IPS DF 6.9 (cell line): ENCODE data around the gene KIF2A.
"Not testable (repeated sequence)": the region's sequence is repeated elsewhere in the genome, so short reads cannot be mapped to it uniquely, and the experiment has no call there.

ENCODE experiments used
- DNase-seq: peaks from one replicate; pipeline ENCODE4 v3.0.0-alpha.2; 2013; ENCODE audit warnings: low read depth, low spot score
- H3K27ac ChIP-seq: one replicate; pipeline ENCODE4 v1.5.1; 2013; ENCODE audit warnings: low read length, control low read depth
- H3K27me3 ChIP-seq: 2 replicates; pipeline ENCODE4 v1.6.1; 2013; ENCODE audit warnings: mild to moderate bottlenecking, low read length; ENCODE audit not compliant: control insufficient read depth, insufficient read depth
- H3K36me3 ChIP-seq: 2 replicates; pipeline ENCODE4 v1.6.1; 2013; ENCODE audit warnings: low read length; ENCODE audit not compliant: control insufficient read depth, insufficient read depth
- H3K4me1 ChIP-seq: 2 replicates; pipeline ENCODE4 v1.6.1; 2013; ENCODE audit warnings: low read length; ENCODE audit not compliant: control insufficient read depth, insufficient read depth
- H3K4me3 ChIP-seq: 2 replicates; pipeline ENCODE4 v1.5.1; 2013; ENCODE audit warnings: mild to moderate bottlenecking, low read length
- H3K9me3 ChIP-seq: 2 replicates; pipeline ENCODE4 v1.6.1; 2013; ENCODE audit warnings: low read length, inconsistent platforms; ENCODE audit not compliant: control insufficient read depth, insufficient read depth
- WGBS: extraction: QIAGEN DNeasy Blood & Tissue Kit; methylation state at CpG from one replicate; pipeline ENCODE4 v1.1.7; 2013; ENCODE audit warnings: mixed read lengths, missing lambda C conversion rate; ENCODE audit not compliant: insufficient read length, insufficient coverage; 5-methylcytosine and 5-hydroxymethylcytosine counted together

The KIF2A gene

DNA sequence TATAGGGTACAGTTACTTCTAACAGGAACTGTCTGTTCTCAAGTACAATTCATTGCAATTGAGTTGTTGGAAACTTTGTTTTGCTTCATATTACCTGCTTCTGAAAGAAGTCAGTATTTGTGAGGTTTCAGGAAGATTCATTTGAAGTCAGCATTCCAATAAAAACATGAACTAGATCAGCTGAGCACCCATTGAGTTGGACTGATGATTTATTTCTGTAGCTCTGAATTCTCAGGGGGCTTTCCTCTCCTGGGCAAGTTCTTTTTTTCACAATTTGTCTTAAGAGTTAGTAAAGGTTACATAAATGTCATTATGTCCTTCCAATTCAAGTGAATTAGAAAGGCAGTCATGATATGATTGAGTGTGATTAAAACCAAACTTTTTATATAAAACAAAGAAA is 16.2 kb upstream of the KIF2A start:
- no peaks in the 10 kb centered on the region; the same call in 1 of the 2 replicates for H3K4me1 ChIP-seq
- no peak overlapping the region for H3K4me3 ChIP-seq
- H3K27me3 ChIP-seq, result no peaks in the 10 kb centered on the region
- no peaks in the 10 kb centered on the region for H3K9me3 ChIP-seq
- no peak overlapping the region for H3K27ac ChIP-seq
- no peaks in the 10 kb centered on the region for H3K36me3 ChIP-seq
- DNase-seq, result no peak

DNA sequence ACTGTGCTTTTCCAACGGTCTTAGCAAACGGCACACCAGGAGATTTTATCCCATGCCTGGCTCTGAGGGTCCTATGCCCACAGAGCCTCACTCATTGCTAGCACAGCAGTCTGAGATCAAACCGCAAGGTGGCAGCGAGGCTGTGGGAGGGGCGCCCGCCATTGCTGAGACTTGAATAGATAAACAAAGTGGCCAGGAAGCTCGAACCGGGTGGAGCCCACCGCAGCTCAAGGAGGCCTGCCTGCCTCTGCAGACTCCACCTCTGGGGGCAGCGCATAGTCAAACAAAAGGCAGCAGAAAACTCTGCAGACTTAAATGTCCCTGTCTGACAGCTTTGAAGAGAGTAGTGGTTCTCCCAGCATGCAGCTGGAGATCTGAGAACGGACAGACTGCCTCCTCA is 14.2 kb upstream of the KIF2A start:
- no CpG with 5 or more reads among the region's 11 CpGs for WGBS
- H3K9me3 ChIP-seq, H3K27ac ChIP-seq, H3K4me3 ChIP-seq, H3K4me1 ChIP-seq, H3K27me3 ChIP-seq, H3K36me3 ChIP-seq, DNase-seq: not testable (repeated sequence)

- Histone ChIP-seq H3K4me3 (no peak overlapping the region), H3K9me3 (no peaks in the 10 kb centered on the region), H3K36me3 (no peaks in the 10 kb centered on the region), H3K4me1 (no peaks in the 10 kb centered on the region), H3K27ac (no peak overlapping the region), H3K27me3 (no peaks in the 10 kb centered on the region)
- no CpG with 5 or more reads among the region's 2 CpGs for WGBS
- DNase-seq, result no peak
These were observed 9.0 kb upstream of the KIF2A start for GRCh38 chr5:62296998-62297397.

- no peaks in the 10 kb centered on the region for H3K4me1 ChIP-seq
- H3K27me3 ChIP-seq, result no peaks in the 10 kb centered on the region
- H3K9me3 ChIP-seq, result no peaks in the 10 kb centered on the region
These were observed 7.9 kb upstream of the KIF2A start for GRCh38 chr5:62298118-62298517.

DNA sequence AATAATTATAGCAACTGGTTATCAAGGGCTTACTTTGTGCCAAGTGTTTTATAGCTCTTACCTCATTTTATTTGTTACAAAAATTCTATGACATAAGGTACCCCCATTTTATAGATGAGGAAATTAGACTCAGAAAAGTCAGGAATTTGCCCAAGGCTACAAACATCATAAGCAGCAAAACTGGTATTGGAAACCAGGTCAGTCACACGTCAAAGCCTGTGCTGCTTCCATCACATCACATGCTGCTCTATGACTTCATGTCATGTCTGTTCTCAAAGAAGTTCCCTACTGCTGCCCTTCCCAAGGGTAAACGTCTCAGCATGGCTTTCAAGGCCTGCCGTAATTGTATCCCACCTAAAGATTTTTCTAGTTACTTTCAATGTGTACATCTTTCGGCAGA is 6.9 kb upstream of the KIF2A start:
- no peak overlapping the region for H3K4me3 ChIP-seq
- H3K4me1 ChIP-seq, result no peaks in the 10 kb centered on the region
- no peak for DNase-seq
- no CpG with 5 or more reads among the region's 4 CpGs for WGBS
- no peaks in the 10 kb centered on the region for H3K27me3 ChIP-seq
- no peaks in the 10 kb centered on the region for H3K9me3 ChIP-seq
- H3K27ac ChIP-seq, result no peak overlapping the region
- H3K36me3 ChIP-seq, result no peaks in the 10 kb centered on the region

More at GRCh38 chr5:62298118-62298517, 7.9 kb upstream of the KIF2A start:
- WGBS, result no CpG with 5 or more reads among the region's 3 CpGs
- no peak overlapping the region for H3K27ac ChIP-seq
- no peak for DNase-seq
- H3K4me3 ChIP-seq, result no peak overlapping the region
- H3K36me3 ChIP-seq, result no peaks in the 10 kb centered on the region

DNA sequence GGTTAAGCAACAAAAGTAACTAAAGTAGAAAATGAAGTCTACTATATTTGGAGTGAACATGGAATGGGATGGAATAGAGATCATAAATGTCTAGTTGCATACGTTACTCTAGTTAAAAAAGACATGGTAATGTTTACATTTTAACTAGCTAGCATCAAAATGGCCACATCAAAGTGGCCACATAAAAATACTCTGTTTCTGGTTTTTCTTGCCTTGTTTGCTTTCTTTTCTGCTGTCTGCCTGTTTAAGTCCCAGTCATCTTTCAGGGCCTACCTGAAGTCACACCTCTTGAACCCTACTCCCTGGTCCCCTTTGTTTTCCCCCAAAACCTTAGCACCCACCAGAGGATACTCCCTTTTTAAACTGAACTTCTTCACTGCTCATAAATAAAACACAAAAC is 6.4 kb upstream of the KIF2A start:
- DNase-seq, result no peak
- no peak overlapping the region for H3K4me3 ChIP-seq
- H3K27me3 ChIP-seq, result no peaks in the 10 kb centered on the region
- WGBS, result no CpG with 5 or more reads among the region's 1 CpG
- H3K9me3 ChIP-seq, result no peaks in the 10 kb centered on the region
- no peaks in the 10 kb centered on the region for H3K4me1 ChIP-seq
- H3K27ac ChIP-seq, result no peak overlapping the region
- no peaks in the 10 kb centered on the region for H3K36me3 ChIP-seq

DNA sequence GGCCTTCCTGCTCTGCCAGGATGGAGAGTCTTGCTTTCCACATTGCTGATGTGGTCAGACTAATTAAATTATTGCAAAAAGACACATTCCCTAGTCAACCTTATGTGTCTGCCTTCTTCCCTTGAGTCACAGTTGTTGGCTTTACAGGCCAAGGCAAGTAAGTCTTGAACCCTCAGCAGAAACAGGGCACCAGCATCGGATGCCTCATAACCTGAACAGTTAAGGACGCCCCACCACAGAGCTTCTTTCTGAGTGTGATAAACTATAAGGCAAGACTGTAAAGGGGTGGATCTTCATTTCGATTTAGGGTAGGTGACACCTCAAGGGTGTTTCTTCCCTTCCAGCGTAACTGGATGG is 670 bp upstream of the KIF2A start:
- Histone ChIP-seq H3K27ac (no peak overlapping the region), H3K27me3 (no peaks in the 10 kb centered on the region; the same call in 1 of the 2 replicates), H3K9me3 (no peaks in the 10 kb centered on the region), H3K4me1 (peaks cover 2% of the 10 kb centered on the region; the same call in 1 of the 2 replicates), H3K4me3 (peak overlapping the region; percentile 8; the same call in 1 of the 2 replicates), H3K36me3 (no peaks in the 10 kb centered on the region)
- DNase-seq, result no peak
- WGBS, result no CpG with 5 or more reads among the region's 4 CpGs

DNA sequence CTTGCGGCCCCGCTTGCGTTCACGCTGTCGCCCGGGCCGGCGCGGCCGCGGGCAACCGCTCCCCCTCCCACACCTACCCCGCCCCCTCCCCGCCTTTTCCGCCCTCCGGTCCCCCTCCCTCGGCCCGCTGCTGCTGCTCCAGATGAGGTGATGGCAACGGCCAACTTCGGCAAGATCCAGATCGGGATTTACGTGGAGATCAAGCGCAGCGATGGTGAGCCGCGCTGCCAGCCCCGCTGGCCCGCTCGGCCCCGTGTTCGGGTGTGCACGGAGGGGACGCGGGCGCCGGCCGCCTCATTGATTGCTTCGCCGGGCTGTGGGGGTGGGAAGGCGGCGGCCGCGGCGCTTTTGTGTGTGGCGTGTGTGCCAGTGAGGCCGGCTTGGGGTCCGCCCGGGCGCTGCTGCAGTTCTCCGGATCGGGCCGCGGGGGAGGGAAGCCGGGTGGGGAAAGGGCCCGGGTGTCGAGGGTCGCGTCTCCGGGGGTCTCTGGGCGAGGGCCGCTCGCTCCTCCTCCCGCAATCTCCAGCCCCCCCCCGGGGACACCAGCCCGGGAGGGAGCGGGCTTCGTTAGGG is 403 bp downstream of the KIF2A start:
- peaks cover 2% of the 10 kb centered on the region; the same call in 1 of the 2 replicates for H3K4me1 ChIP-seq
- H3K36me3 ChIP-seq, result no peaks in the 10 kb centered on the region
- H3K27me3 ChIP-seq, result no peaks in the 10 kb centered on the region; the same call in 1 of the 2 replicates
- WGBS, result no CpG with 5 or more reads among the region's 67 CpGs
- H3K4me3 ChIP-seq, result peak overlapping the region; percentile 79
- no peak for DNase-seq
- H3K9me3 ChIP-seq, result no peaks in the 10 kb centered on the region
- no peak overlapping the region for H3K27ac ChIP-seq

- no peak for DNase-seq
- no peaks in the 10 kb centered on the region; the same call in 1 of the 2 replicates for H3K27me3 ChIP-seq
- H3K27ac ChIP-seq, result no peak overlapping the region
- H3K9me3 ChIP-seq, result no peaks in the 10 kb centered on the region
- no CpG with 5 or more reads among the region's 33 CpGs for WGBS
- H3K4me3 ChIP-seq, result peak overlapping the region; percentile 79
- peaks cover 2% of the 10 kb centered on the region; the same call in 1 of the 2 replicates for H3K4me1 ChIP-seq
- no peaks in the 10 kb centered on the region for H3K36me3 ChIP-seq
These were observed 1.1 kb downstream of the KIF2A start for GRCh38 chr5:62306896-62307689.

- H3K4me1 ChIP-seq, result peaks cover 2% of the 10 kb centered on the region; the same call in 1 of the 2 replicates
- H3K4me3 ChIP-seq, result no peak overlapping the region
- H3K27me3 ChIP-seq, result no peaks in the 10 kb centered on the region; the same call in 1 of the 2 replicates
- DNase-seq, result no peak
- H3K36me3 ChIP-seq, result no peaks in the 10 kb centered on the region
- no peaks in the 10 kb centered on the region for H3K9me3 ChIP-seq
- WGBS, result no CpG with 5 or more reads among the region's 6 CpGs
- no peak overlapping the region for H3K27ac ChIP-seq
These were observed 2.4 kb downstream of the KIF2A start for GRCh38 chr5:62308439-62308838.
